DND-41 (cell line): ENCODE measurements around the gene ACACA.

Source experiments
- ATAC-seq: fragments of 200-7000 bp; cut with Tn5 transposase; 3 replicates; pipeline ENCODE4 v1.9.1; 2021; ENCODE audit warnings: low read depth; ENCODE audit not compliant: insufficient read depth
- DNase-seq: peaks from one replicate; pipeline ENCODE4 v3.0.0-alpha.2; 2020
- H2AFZ ChIP-seq: 2 replicates; pipeline ENCODE4 v1.6.0; 2012; ENCODE audit warnings: low read depth, low read length
- H3K27ac ChIP-seq: 2 replicates; pipeline ENCODE4 v1.5.1; 2012; ENCODE audit warnings: low read length, inconsistent platforms
- H3K27me3 ChIP-seq: fragments of 200-600 bp; sonication (generic); 2 replicates; pipeline ENCODE4 v1.6.0; 2012; ENCODE audit warnings: low read length, mild to moderate bottlenecking, inconsistent platforms; ENCODE audit not compliant: insufficient read depth, poor library complexity
- H3K36me3 ChIP-seq: 2 replicates; pipeline ENCODE4 v1.5.1; 2012; ENCODE audit warnings: low read length, inconsistent platforms; ENCODE audit not compliant: insufficient read depth
- H3K4me1 ChIP-seq: 2 replicates; pipeline ENCODE4 v1.5.1; 2012; ENCODE audit warnings: mild to moderate bottlenecking, low read length; ENCODE audit not compliant: insufficient read depth
- H3K4me2 ChIP-seq: 2 replicates; pipeline ENCODE4 v1.6.0; 2012; ENCODE audit warnings: mild to moderate bottlenecking, moderate library complexity, low read length, inconsistent platforms; ENCODE audit not compliant: insufficient read depth
- H3K4me3 ChIP-seq, 2 experiments: fragments of 200-600 bp in 1 of 2; shearing (Covaris generic) in 1 of 2; 2 replicates each; pipeline ENCODE4 v1.5.1; 2012 to 2016; ENCODE audit warnings: inconsistent platforms in 2 of 2, low read length in 2 of 2, mild to moderate bottlenecking in 2 of 2, low read depth in 1 of 2, moderate library complexity in 1 of 2
- H3K79me2 ChIP-seq: 2 replicates; pipeline ENCODE4 v1.6.0; 2012; ENCODE audit warnings: low read length, inconsistent platforms; ENCODE audit not compliant: insufficient read depth
- H3K9ac ChIP-seq: 2 replicates; pipeline ENCODE4 v1.6.0; 2012; ENCODE audit warnings: low read depth, mild to moderate bottlenecking, inconsistent platforms, low read length, moderate library complexity
- H3K9me3 ChIP-seq: 2 replicates; pipeline ENCODE4 v1.5.1; 2012; ENCODE audit warnings: low read length, moderate library complexity, mild to moderate bottlenecking, inconsistent platforms; ENCODE audit not compliant: insufficient read depth, severe bottlenecking
- H4K20me1 ChIP-seq: 2 replicates; pipeline ENCODE4 v1.6.0; 2012; ENCODE audit warnings: low read length; ENCODE audit not compliant: insufficient read depth
- EZH2 ChIP-seq: IDR thresholded peaks from 3 replicates; pipeline ENCODE4 v1.6.1; 2012; ENCODE audit warnings: borderline replicate concordance, low read depth, mild to moderate bottlenecking, moderate library complexity, low read length, inconsistent platforms; ENCODE audit not compliant: severe bottlenecking
- TF ChIP-seq, protein P1 (sequence below): IDR thresholded peaks from 2 replicates; pipeline ENCODE4 v1.5.1; 2012; ENCODE audit warnings: borderline replicate concordance, low read length, moderate library complexity, mild to moderate bottlenecking; ENCODE audit not compliant: poor library complexity, severe bottlenecking; ENCODE audit errors: extremely low read depth

ACACA gene

DNA sequence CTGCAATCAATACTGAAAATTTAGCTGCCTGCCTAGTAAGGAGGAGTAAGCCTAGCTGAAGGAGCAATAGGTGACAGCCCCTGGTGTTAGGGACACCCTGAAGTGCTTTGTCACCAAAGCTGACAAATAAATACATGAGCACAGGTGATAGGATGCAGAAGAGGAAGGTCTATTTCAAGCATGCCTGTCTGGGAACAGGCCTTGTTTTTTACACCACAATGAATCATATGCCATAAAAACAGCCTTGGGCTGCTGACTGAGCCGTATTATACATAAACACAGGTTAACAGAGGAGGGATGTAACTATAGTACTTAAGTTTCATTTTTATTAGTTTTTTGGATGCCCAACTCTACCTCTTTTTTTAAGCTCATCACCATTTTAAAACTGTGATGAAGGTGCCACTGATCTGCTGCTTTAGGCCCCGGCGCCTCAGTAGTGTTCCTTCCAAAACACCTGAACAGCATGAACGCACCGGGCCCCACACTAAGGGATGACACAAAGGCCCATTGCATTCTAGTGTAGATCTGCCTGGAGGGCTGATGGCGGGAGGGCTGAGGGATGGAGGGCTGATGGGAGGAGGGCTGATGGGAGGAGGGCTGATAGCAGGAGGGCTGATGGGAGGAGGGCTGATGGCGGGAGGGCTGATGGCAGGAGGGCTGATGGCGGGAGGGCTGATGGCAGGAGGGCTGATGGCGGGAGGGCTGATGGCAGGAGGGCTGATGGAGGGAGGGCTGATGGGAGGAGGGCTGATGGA, 307.5 kb downstream of the ACACA start:
- peaks cover 67% of the 10 kb centered on the region for H3K36me3 ChIP-seq
- TF ChIP-seq, protein P1, sequence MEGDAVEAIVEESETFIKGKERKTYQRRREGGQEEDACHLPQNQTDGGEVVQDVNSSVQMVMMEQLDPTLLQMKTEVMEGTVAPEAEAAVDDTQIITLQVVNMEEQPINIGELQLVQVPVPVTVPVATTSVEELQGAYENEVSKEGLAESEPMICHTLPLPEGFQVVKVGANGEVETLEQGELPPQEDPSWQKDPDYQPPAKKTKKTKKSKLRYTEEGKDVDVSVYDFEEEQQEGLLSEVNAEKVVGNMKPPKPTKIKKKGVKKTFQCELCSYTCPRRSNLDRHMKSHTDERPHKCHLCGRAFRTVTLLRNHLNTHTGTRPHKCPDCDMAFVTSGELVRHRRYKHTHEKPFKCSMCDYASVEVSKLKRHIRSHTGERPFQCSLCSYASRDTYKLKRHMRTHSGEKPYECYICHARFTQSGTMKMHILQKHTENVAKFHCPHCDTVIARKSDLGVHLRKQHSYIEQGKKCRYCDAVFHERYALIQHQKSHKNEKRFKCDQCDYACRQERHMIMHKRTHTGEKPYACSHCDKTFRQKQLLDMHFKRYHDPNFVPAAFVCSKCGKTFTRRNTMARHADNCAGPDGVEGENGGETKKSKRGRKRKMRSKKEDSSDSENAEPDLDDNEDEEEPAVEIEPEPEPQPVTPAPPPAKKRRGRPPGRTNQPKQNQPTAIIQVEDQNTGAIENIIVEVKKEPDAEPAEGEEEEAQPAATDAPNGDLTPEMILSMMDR: no peak
- TF ChIP-seq EZH2: no peak
- no peak for DNase-seq

DNA sequence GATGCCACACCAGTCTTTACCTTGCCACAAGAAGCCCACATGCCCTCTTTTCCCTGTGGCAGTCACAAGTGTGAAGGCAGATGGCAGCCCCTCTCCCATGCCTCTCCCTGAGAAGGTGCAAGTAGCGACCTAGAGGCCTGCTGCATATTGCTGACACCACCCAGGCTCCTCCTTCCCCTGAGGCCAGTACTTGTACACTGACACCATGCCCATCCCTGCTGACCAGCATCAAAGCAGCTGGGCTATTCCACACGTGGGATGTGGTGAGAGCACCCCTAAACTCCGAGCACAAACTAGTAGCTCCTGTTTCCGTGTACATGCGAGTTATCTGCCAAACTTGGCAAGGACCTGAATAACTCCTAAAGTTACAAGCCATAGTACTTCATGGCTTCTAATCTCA, 308.5 kb downstream of the ACACA start:
- Histone ChIP-seq H4K20me1 (no peaks in the 10 kb centered on the region), H3K27ac (no peak overlapping the region), H2AFZ (no peak overlapping the region), H3K4me3 (no peak overlapping the region), H3K4me1 (no peaks in the 10 kb centered on the region), H3K79me2 (no peaks in the 10 kb centered on the region), H3K4me2 (no peak overlapping the region), H3K36me3 (peaks cover 71% of the 10 kb centered on the region), H3K27me3 (no peaks in the 10 kb centered on the region), H3K9ac (no peak overlapping the region), H3K9me3 (no peaks in the 10 kb centered on the region)
- DNase-seq (no peak), ATAC-seq (no peak)
- no peak for TF ChIP-seq EZH2
- TF ChIP-seq, protein P1: no peak

More for the DNA sequence above, 307.5 kb downstream of the ACACA start:
- Histone ChIP-seq H3K9me3 (no peaks in the 10 kb centered on the region), H3K79me2 (no peaks in the 10 kb centered on the region), H3K27me3 (no peaks in the 10 kb centered on the region), H3K27ac (no peak overlapping the region), H4K20me1 (no peaks in the 10 kb centered on the region), H3K4me3 (no peak overlapping the region), H3K4me1 (no peaks in the 10 kb centered on the region), H3K9ac (no peak overlapping the region), H3K4me2 (no peak overlapping the region), H2AFZ (no peak overlapping the region)
- no peak for ATAC-seq

DNA sequence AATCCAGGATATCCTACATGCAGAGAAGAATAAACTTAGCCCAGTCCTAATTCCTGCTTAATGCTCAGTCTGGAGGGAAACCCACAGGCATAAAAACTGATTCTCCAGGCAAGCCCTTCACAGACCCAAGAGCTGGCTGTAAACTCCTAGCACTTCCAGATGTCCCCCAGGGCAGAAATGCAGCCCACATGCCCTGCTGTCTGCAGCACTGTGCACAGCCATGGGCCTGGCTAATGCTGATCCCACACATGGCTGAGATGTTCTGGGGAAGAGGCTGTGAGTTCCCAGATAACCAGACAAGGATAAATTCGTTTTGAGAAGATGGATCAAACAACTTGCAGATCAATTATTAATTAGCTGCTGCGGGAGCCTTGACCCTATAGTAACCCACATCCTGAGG, 309.5 kb downstream of the ACACA start:
- Histone ChIP-seq H3K27me3 (no peaks in the 10 kb centered on the region), H3K9ac (no peak overlapping the region), H3K4me3 (no peak overlapping the region), H2AFZ (no peak overlapping the region), H3K27ac (no peak overlapping the region), H3K4me1 (no peaks in the 10 kb centered on the region), H3K9me3 (no peaks in the 10 kb centered on the region), H4K20me1 (no peaks in the 10 kb centered on the region), H3K79me2 (no peaks in the 10 kb centered on the region), H3K4me2 (no peak overlapping the region), H3K36me3 (peaks cover 75% of the 10 kb centered on the region)
- ATAC-seq (no peak), DNase-seq (no peak)
- no peak for TF ChIP-seq EZH2
- TF ChIP-seq, protein P1: no peak

DNA sequence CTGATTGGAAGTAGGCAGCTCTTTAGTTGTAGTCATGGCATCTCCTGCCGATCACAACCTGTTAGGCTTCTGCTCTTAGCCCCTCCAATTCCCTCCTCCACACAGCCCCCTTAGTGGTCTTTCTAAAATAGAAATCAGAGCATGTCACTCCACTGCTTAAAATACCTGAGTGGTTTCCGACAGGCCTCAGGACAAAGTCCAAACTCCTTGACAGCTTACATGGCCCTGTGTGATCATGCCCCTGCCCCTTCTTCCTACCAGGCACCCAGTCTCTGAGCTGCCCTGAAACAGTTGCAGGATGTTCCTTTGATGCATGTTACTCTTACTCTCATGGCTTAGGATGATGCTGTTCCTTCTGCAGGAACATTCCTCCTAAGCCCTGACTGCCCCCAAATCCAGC, 310.6 kb downstream of the ACACA start:
- Histone ChIP-seq H3K79me2 (no peaks in the 10 kb centered on the region), H2AFZ (no peak overlapping the region), H3K9me3 (no peaks in the 10 kb centered on the region), H3K27ac (no peak overlapping the region), H3K27me3 (no peaks in the 10 kb centered on the region), H4K20me1 (no peaks in the 10 kb centered on the region), H3K9ac (no peak overlapping the region), H3K4me1 (no peaks in the 10 kb centered on the region), H3K36me3 (peaks cover 74% of the 10 kb centered on the region), H3K4me3 (no peak overlapping the region), H3K4me2 (no peak overlapping the region)
- no peak for TF ChIP-seq EZH2
- TF ChIP-seq, protein P1: no peak
- DNase-seq: no peak
- no peak for ATAC-seq
